Bronchial epithelial cell (primary cell): ENCODE measurements around the gene PRKAR2B. TPM values are rescaled to one million over a fixed set of nuclear protein-coding genes. Genes with fewer than 3 reads are reported as not detected.
A peak's percentile ranks its signal among the peaks of the same experiment; 100 is the strongest.

ENCODE experiments used
- DNase-seq: peaks from one replicate; pipeline ENCODE4 v3.0.0-alpha.2; 2010; ENCODE audit warnings: low read depth
- FAIRE-seq: peaks from 2 replicates; lab custom pipeline; 2011; peaks lifted over from hg19 to GRCh38; lab: Jason Lieb, UNC
- H3K27me3 ChIP-seq: 2 replicates; pipeline ENCODE4 v1.5.1; 2011; ENCODE audit warnings: low read length; ENCODE audit not compliant: control insufficient read depth, insufficient read depth
- H3K36me3 ChIP-seq: 2 replicates; pipeline ENCODE4 v1.5.1; 2011; ENCODE audit warnings: low read length; ENCODE audit not compliant: control insufficient read depth, insufficient read depth
- H3K4me3 ChIP-seq: 2 replicates; pipeline ENCODE4 v1.5.1; 2011; ENCODE audit warnings: mild to moderate bottlenecking, low read depth, low read length, control low read depth
- CTCF ChIP-seq: IDR thresholded peaks from 2 replicates; pipeline ENCODE4 v1.5.1; 2011; ENCODE audit warnings: mild to moderate bottlenecking, moderate library complexity, low read length, control low read depth, inconsistent platforms; ENCODE audit not compliant: insufficient read depth, severe bottlenecking
- total RNA-seq: library from RNA; depleted of rRNA; stranded (reverse); fragments of >200 nt; gene quantifications from 2 replicates; pipeline ENCODE4 v1.2.1, GENCODE V29; 2014

The PRKAR2B gene
- total RNA-seq, 1 donor from 2014 or later: 0.26 TPM

- no peaks in the 10 kb centered on the region for H3K36me3 ChIP-seq
- DNase-seq (no peak), FAIRE-seq (no peak)
- no peak overlapping the region for H3K4me3 ChIP-seq
- TF ChIP-seq CTCF: no peak
- no peaks in the 10 kb centered on the region for H3K27me3 ChIP-seq
Observed at GRCh38 chr7:107075863-107076574, 31.5 kb downstream of the PRKAR2B start.

GRCh38 chr7:107076781-107077698 is 32.5 kb downstream of the PRKAR2B start:
- Histone ChIP-seq H3K4me3 (no peak overlapping the region), H3K27me3 (no peaks in the 10 kb centered on the region), H3K36me3 (no peaks in the 10 kb centered on the region)
- DNase-seq: no peak
- FAIRE-seq: no peak
- no peak for TF ChIP-seq CTCF

GRCh38 chr7:107077699-107078516 is 33.4 kb downstream of the PRKAR2B start:
- Histone ChIP-seq H3K4me3 (no peak overlapping the region), H3K36me3 (no peaks in the 10 kb centered on the region), H3K27me3 (no peaks in the 10 kb centered on the region)
- FAIRE-seq: peak; percentile 47
- TF ChIP-seq CTCF: no peak
- DNase-seq: peak; percentile 1

GRCh38 chr7:107078517-107078966 is 34.0 kb downstream of the PRKAR2B start:
- no peak for TF ChIP-seq CTCF
- no peaks in the 10 kb centered on the region for H3K36me3 ChIP-seq
- DNase-seq (peak; percentile 81), FAIRE-seq (no peak)
- H3K4me3 ChIP-seq: no peak overlapping the region
- H3K27me3 ChIP-seq: no peaks in the 10 kb centered on the region

GRCh38 chr7:107079212-107079940 is 34.9 kb downstream of the PRKAR2B start:
- no peaks in the 10 kb centered on the region for H3K36me3 ChIP-seq
- TF ChIP-seq CTCF: no peak
- H3K27me3 ChIP-seq: no peaks in the 10 kb centered on the region
- no peak overlapping the region for H3K4me3 ChIP-seq
- DNase-seq (no peak), FAIRE-seq (peak; percentile 50)
